PC-3 (cell line): ENCODE results near the gene STK38L. TPM values are rescaled to one million over a fixed set of nuclear protein-coding genes. Genes with fewer than 3 reads are reported as not detected.

Experiments used
- ATAC-seq: fragments of 200-7000 bp; cut with Tn5 transposase; 2 replicates; pipeline ENCODE4 v1.9.1; 2020; ENCODE audit warnings: mild to moderate bottlenecking, moderate library complexity
- BruUV-seq: library from RNA; stranded (reverse); fragments of 400-500 nt; replicated peaks from 2 replicates; lab custom pipeline; 2021; lab: Mats Ljungman, UMichigan
- CTCF ChIA-PET: fragments of 300-600 bp; sonication (Branson Sonifier 250); formaldehyde crosslinking; loops from one replicate; lab custom pipeline; 2022; ENCODE audit warnings: antibody characterized with exemption; lab: Charles Lee
- POLR2A ChIA-PET: fragments of 300-600 bp; sonication (Branson Sonifier 250); formaldehyde crosslinking; loops from one replicate; lab custom pipeline; 2022; ENCODE audit warnings: antibody characterized with exemption; ENCODE audit not compliant: unreplicated experiment; lab: Charles Lee
- DNase-seq: peaks from one replicate; pipeline ENCODE4 v3.0.0-alpha.2; 2015
- H2AFZ ChIP-seq: fragments of 300-600 bp; sonication (generic); 2 replicates; pipeline ENCODE4 v1.6.0; 2016; ENCODE audit warnings: antibody characterized with exemption, low read length
- H3F3A ChIP-seq: fragments of 300-600 bp; sonication (generic); one replicate; pipeline ENCODE4 v1.6.0; 2017; ENCODE audit warnings: antibody characterized with exemption, low read length, control low read depth, mild to moderate bottlenecking; ENCODE audit not compliant: unreplicated experiment
- H3K27ac ChIP-seq: fragments of 300-600 bp; sonication (generic); 2 replicates; pipeline ENCODE4 v1.5.1; 2016; ENCODE audit warnings: mild to moderate bottlenecking, low read length
- H3K27me3 ChIP-seq: fragments of 300-600 bp; sonication (generic); 2 replicates; pipeline ENCODE4 v1.6.1; 2016; ENCODE audit warnings: low read length, mixed read lengths
- H3K36me3 ChIP-seq: fragments of 300-600 bp; sonication (generic); 2 replicates; pipeline ENCODE4 v1.6.1; 2016; ENCODE audit warnings: low read depth, mixed run types, low read length, mixed read lengths
- H3K4me1 ChIP-seq: fragments of 300-600 bp; sonication (generic); 2 replicates; pipeline ENCODE4 v1.5.1; 2016; ENCODE audit warnings: low read length; ENCODE audit not compliant: insufficient read depth
- H3K4me2 ChIP-seq: fragments of 300-600 bp; sonication (generic); 2 replicates; pipeline ENCODE4 v1.6.0; 2016; ENCODE audit warnings: low read length
- H3K4me3 ChIP-seq: fragments of 300-600 bp; sonication (generic); 2 replicates; pipeline ENCODE4 v1.5.1; 2016; ENCODE audit warnings: mild to moderate bottlenecking, low read length, mixed read lengths
- H3K79me2 ChIP-seq: fragments of 300-600 bp; sonication (generic); 2 replicates; pipeline ENCODE4 v1.6.1; 2017; ENCODE audit warnings: low read length, mixed read lengths
- H3K9ac ChIP-seq: fragments of 300-600 bp; sonication (generic); 2 replicates; pipeline ENCODE4 v1.6.0; 2016; ENCODE audit warnings: mild to moderate bottlenecking, low read length
- H3K9me2 ChIP-seq: fragments of 300-600 bp; sonication (generic); replicated peaks from 2 replicates; pipeline ENCODE4 v1.6.1; 2016; ENCODE audit warnings: mixed run types, low read length, mixed read lengths
- H3K9me3 ChIP-seq: fragments of 300-600 bp; sonication (generic); 2 replicates; pipeline ENCODE4 v1.6.1; 2016; ENCODE audit warnings: low read length, mixed read lengths
- H4K20me1 ChIP-seq: fragments of 300-600 bp; sonication (generic); 2 replicates; pipeline ENCODE4 v1.6.1; 2016; ENCODE audit warnings: low read length, mixed read lengths
- EZH2 ChIP-seq: fragments of 300-600 bp; sonication (generic); IDR thresholded peaks from one replicate; pipeline ENCODE4 v1.6.1; 2017; ENCODE audit warnings: antibody characterized with exemption, mild to moderate bottlenecking, low read length; ENCODE audit not compliant: unreplicated experiment
- EZH2phosphoT487 ChIP-seq: fragments of 300-600 bp; sonication (generic); IDR thresholded peaks from 2 replicates; pipeline ENCODE4 v1.6.1; 2018; ENCODE audit warnings: mild to moderate bottlenecking, antibody characterized with exemption, low read length, borderline replicate concordance
- intact Hi-C: fragments of 100-400 bp; cut with micrococcal nuclease; formaldehyde crosslinking; loops from 2 replicates; pipeline ENCODE4 v1.9.0; 2023
- total RNA-seq: library from RNA; depleted of rRNA; stranded (reverse); fragments of >200 nt; gene quantifications from 2 replicates; pipeline ENCODE4 v1.2.3, GENCODE V29; 2014
- TF ChIP-seq, protein P1 (sequence below): fragments of 300-600 bp; sonication (generic); conservative IDR thresholded peaks from 2 replicates; pipeline ENCODE4 v1.5.1; 2017; ENCODE audit warnings: antibody characterized with exemption, low read depth, mild to moderate bottlenecking, low read length

Gene STK38L
- total RNA-seq, 1 experiment from 2014 or later = 32.3 TPM

DNA sequence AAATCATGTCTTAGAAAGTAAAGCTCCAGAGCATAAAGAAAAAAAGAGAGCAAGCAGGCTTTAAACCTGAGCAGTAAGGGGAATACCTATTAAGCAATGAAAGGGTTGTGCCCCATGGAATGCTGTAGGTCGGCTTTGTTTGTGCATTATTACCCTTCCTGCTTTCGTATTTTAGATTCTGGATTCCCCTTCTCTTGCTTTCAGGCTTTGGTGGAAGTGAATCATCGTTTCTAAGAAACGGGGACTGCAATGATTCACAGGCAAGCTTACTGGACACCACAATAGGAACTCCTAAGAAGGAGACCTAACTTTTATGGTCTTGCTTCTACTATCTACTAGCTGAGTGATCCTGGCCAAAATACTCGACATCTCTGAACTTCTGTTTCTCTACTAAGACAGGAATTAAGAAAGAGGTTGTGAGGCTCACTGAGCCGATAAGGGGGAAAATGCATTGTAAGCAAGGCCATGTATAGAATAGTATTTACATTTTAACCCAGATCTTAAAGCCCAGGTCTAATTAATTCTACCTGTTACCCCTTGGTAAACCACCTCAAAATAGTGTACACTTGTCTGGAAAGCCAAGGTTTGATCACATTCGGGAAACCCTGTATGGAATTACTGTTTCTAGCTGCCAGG lies 87.3 kb downstream of the STK38L start:
- Histone ChIP-seq H3K4me1 (peaks cover 52% of the 10 kb centered on the region), H3K9me2 (no peaks in the 10 kb centered on the region), H3K9me3 (no peaks in the 10 kb centered on the region), H4K20me1 (no peaks in the 10 kb centered on the region), H3K27ac (peak overlapping the region; percentile 95), H3K36me3 (no peaks in the 10 kb centered on the region), H2AFZ (0 out of 2 replicates have a peak overlapping the region, but pooled peaks have one; percentile 5), H3K9ac (peak overlapping the region; percentile 91), H3K4me3 (peak overlapping the region; percentile 83), H3K27me3 (no peaks in the 10 kb centered on the region), H3K79me2 (peaks cover 46% of the 10 kb centered on the region), H3F3A (peaks cover 30% of the 10 kb centered on the region), H3K4me2 (peak overlapping the region; percentile 93)
- TF ChIP-seq EZH2 (no peak), EZH2phosphoT487 (no peak)
- TF ChIP-seq, protein P1, sequence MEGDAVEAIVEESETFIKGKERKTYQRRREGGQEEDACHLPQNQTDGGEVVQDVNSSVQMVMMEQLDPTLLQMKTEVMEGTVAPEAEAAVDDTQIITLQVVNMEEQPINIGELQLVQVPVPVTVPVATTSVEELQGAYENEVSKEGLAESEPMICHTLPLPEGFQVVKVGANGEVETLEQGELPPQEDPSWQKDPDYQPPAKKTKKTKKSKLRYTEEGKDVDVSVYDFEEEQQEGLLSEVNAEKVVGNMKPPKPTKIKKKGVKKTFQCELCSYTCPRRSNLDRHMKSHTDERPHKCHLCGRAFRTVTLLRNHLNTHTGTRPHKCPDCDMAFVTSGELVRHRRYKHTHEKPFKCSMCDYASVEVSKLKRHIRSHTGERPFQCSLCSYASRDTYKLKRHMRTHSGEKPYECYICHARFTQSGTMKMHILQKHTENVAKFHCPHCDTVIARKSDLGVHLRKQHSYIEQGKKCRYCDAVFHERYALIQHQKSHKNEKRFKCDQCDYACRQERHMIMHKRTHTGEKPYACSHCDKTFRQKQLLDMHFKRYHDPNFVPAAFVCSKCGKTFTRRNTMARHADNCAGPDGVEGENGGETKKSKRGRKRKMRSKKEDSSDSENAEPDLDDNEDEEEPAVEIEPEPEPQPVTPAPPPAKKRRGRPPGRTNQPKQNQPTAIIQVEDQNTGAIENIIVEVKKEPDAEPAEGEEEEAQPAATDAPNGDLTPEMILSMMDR = no peak
- no TSS peak for BruUV-seq
- ChIA-PET POLR2A (interaction anchor here (0.5 to 1.7 kb wide), 4 partner anchors 12 to 1422 kb away, joined by 3 to 11 read pairs (median 4); no protein-coding TSS in a partner anchor), CTCF (interaction anchor here (0.6 to 0.9 kb wide), 5 partner anchors 12 to 490 kb away, joined by 3 to 5 read pairs (median 4); no protein-coding TSS in a partner anchor)
- peak; percentile 99 for DNase-seq
- ATAC-seq = peak; percentile 61
- intact Hi-C loops = loop anchor here (1.0 to 10.0 kb wide), 6 partner anchors 12 to 371 kb away; no protein-coding TSS in a partner anchor

DNA sequence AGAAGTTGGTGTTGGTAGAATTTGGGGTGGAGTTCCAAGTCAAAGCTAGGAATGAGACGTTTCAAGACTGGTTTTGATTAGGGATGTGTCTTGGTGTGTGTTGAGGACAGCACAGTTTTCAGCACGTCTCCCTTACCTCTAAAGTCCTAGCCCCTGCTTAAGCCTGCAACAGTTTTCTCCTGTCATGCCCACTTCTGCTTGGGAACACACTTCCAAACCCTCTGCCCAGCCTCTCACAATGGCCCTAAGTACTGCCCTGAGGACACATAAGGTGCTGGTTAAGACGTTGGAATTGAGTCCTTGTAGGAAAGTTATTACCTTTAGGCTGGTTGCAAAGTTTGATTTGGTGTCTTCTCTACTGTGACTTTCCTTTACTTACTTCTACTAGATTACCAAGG lies 87.8 kb downstream of the STK38L start:
- Histone ChIP-seq H3F3A (peaks cover 30% of the 10 kb centered on the region), H3K79me2 (peaks cover 51% of the 10 kb centered on the region), H3K9me2 (no peaks in the 10 kb centered on the region), H3K4me2 (peak overlapping the region; percentile 93), H3K36me3 (no peaks in the 10 kb centered on the region), H3K9me3 (no peaks in the 10 kb centered on the region), H2AFZ (peak overlapping the region; percentile 67), H3K27ac (peak overlapping the region; percentile 95), H4K20me1 (no peaks in the 10 kb centered on the region), H3K9ac (peak overlapping the region; percentile 91), H3K4me3 (peak overlapping the region; percentile 83), H3K27me3 (no peaks in the 10 kb centered on the region), H3K4me1 (peaks cover 57% of the 10 kb centered on the region)
- intact Hi-C loops = loop anchor here (1.0 to 10.0 kb wide), 6 partner anchors 11 to 370 kb away; no protein-coding TSS in a partner anchor
- ATAC-seq = peak; percentile 0; the same call in 1 of the 2 replicates
- TSS peak; percentile 9 for BruUV-seq
- no peak for TF ChIP-seq EZH2
- no peak for TF ChIP-seq EZH2phosphoT487
- TF ChIP-seq, protein P1 = no peak
- ChIA-PET POLR2A (interaction anchor here (1.7 kb wide), 1 partner anchor 12 kb away, joined by 11 read pairs; no protein-coding TSS in a partner anchor), CTCF (interaction anchor here (0.7 to 0.9 kb wide), 2 partner anchors 13 to 26 kb away, joined by 4 to 5 read pairs; no protein-coding TSS in a partner anchor)
- DNase-seq = peak; percentile 46

DNA sequence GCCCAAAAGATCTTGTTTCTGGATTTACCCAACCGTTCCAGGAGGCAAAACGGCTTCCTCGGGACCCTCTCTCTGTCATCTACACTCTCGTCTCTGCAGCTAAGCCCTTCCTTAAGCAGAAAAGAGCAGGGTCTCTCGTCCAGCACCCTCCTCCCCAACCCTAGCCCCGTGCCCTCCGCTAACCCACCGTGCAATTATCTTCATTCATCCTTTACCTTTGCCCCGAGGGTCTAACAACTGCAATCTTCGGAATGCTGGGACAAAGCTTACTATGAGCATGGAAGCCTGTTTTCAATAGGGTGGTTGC lies 88.3 kb downstream of the STK38L start:
- 0 out of 2 replicates have a peak, but pooled peaks cover 3% of the 10 kb centered on the region for H3K36me3 ChIP-seq
- peak overlapping the region; percentile 67 for H2AFZ ChIP-seq
- peaks cover 56% of the 10 kb centered on the region for H3K79me2 ChIP-seq
- H3K4me3 ChIP-seq = peak overlapping the region; percentile 83
- H3F3A ChIP-seq = peaks cover 30% of the 10 kb centered on the region
- DNase-seq (no peak), ATAC-seq (no peak)
- H3K27me3 ChIP-seq = no peaks in the 10 kb centered on the region
- BruUV-seq = no TSS peak
- intact Hi-C loops = loop anchor here (5.0 to 10.0 kb wide), 2 partner anchors 322 to 370 kb away; no protein-coding TSS in a partner anchor
- peak overlapping the region; percentile 93 for H3K4me2 ChIP-seq
- no peak for TF ChIP-seq EZH2
- TF ChIP-seq EZH2phosphoT487 = no peak
- TF ChIP-seq, protein P1 = no peak
- H3K9ac ChIP-seq = peak overlapping the region; percentile 91
- no peaks in the 10 kb centered on the region for H4K20me1 ChIP-seq
- peaks cover 62% of the 10 kb centered on the region for H3K4me1 ChIP-seq
- H3K9me2 ChIP-seq = no peaks in the 10 kb centered on the region
- H3K9me3 ChIP-seq = no peaks in the 10 kb centered on the region
- peak overlapping the region; percentile 95 for H3K27ac ChIP-seq
- CTCF ChIA-PET = no interaction called here
- POLR2A ChIA-PET = interaction anchor here (0.6 to 1.7 kb wide), 4 partner anchors 13 to 389 kb away, joined by 3 to 11 read pairs (median 4); no protein-coding TSS in a partner anchor
